ENCODE data around the gene TSKU. TPM values are rescaled to one million over a fixed set of nuclear protein-coding genes. Genes with fewer than 3 reads are reported as not detected.

TSKU gene
- total RNA-seq, 1 donor from 2014 or later, result 144 TPM

DNA sequence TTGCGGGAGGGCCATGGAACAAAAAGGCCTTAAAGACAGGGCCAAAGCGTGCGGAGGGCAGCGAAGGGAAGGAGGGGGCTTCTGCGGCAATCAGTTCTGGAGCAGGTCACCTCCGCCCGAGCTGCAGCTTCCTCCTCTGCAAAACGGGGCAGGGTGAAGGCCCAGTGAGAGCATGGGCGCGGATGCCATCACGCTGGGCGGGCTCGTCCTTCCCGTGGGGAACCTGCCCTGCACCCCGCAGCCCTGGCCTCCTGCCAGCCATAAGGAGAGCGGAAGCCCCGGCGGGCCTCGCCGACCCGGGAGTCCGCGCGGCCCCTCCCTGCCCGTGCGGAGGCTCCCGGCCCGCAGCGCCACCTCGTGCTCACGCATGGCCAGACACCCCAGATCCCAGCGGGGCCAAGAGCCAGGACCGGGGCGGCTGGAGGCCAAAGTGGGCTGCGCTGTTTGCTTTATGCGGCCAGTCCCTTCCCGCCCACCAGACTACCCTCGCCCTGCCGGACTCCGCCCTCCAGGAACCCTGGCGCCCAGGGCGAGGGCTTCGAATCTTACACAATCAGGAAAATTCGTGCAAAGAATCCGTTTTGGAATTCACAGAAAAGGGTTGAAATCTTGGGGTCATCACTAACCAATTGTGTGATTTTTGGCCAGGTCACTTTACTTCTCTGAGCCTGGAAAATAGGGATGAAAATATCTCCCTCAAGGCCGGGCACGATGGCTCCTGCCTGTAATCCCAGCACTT lies 16.1 kb downstream of the TSKU start:
- peak; percentile 20 to 82 for TF ChIP-seq POLR2AphosphoS5 (IDR thresholded peaks at IDR 0.05; ENCODE audit: insufficient read depth in 1 of 2, low read depth in 1 of 2)
- TF ChIP-seq POLR2A (IDR thresholded peaks at IDR 0.05), result peak in 1 of 2 donors; percentile 1
- TF ChIP-seq, protein P1, sequence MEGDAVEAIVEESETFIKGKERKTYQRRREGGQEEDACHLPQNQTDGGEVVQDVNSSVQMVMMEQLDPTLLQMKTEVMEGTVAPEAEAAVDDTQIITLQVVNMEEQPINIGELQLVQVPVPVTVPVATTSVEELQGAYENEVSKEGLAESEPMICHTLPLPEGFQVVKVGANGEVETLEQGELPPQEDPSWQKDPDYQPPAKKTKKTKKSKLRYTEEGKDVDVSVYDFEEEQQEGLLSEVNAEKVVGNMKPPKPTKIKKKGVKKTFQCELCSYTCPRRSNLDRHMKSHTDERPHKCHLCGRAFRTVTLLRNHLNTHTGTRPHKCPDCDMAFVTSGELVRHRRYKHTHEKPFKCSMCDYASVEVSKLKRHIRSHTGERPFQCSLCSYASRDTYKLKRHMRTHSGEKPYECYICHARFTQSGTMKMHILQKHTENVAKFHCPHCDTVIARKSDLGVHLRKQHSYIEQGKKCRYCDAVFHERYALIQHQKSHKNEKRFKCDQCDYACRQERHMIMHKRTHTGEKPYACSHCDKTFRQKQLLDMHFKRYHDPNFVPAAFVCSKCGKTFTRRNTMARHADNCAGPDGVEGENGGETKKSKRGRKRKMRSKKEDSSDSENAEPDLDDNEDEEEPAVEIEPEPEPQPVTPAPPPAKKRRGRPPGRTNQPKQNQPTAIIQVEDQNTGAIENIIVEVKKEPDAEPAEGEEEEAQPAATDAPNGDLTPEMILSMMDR (IDR thresholded peaks at IDR 0.05), result peak; percentile 86 to 98 (median 86)
- Histone ChIP-seq H3K36me3 (peaks cover 0 to 19% of the 10 kb centered on the region in 2 donors), H3K27me3 (no peaks in the 10 kb centered on the region), H3K4me1 (peaks cover 99% of the 10 kb centered on the region), H3K27ac (peak overlapping the region; percentile 84), H3K4me3 (peak overlapping the region; percentile 27 to 38), H3K9me3 (no peaks in the 10 kb centered on the region)
- intact Hi-C loops (cut with DNase I), result loop anchor here (5.0 kb wide), 1 partner anchor 67 kb away; no protein-coding TSS in a partner anchor
- peak; percentile 92 to 96 for DNase-seq (ENCODE audit: extremely low spot score in 2 of 2)

DNA sequence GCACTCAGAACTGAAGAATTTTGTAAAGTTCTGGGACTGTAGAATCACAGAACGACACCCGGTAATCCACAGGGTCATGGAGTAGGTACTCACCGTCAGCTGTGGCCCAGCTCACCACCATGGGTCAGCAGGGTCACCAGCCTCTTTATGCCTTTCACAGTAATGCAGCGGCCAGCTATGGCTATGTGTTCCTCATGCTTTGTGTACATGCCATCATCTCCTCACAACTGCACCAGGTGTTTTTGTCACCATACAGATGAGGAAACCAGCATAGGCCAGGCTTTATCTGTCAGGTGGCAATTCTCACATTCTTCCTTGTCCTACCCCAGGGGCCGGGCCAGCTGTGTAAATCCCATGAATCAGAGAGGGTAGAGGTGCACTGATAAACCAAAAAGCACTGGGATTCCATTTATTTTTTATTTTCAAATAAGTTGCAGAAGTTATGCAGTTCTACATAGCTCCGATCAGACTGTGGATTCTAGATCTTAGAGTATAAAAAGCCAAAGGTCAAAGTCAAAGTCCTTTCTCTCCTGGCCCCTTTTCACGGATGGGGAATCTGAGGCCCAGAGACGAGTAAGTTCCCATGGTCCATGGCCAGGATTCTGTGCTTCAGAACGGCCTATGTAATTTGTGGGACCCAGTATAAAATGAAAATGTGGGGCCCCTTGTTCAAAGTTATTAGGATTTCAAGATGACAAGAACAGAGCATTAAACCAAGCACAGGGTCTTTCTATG lies 17.5 kb downstream of the TSKU start:
- Histone ChIP-seq H3K27ac (peak overlapping the region; percentile 84), H3K9me3 (no peaks in the 10 kb centered on the region), H3K27me3 (no peaks in the 10 kb centered on the region), H3K4me1 (peaks cover 98% of the 10 kb centered on the region), H3K4me3 (no peak overlapping the region), H3K36me3 (peaks cover 0 to 15% of the 10 kb centered on the region in 2 donors)
- TF ChIP-seq POLR2A (IDR thresholded peaks at IDR 0.05) (no peak), POLR2AphosphoS5 (IDR thresholded peaks at IDR 0.05; ENCODE audit: insufficient read depth in 1 of 2, low read depth in 1 of 2) (no peak)
- TF ChIP-seq, protein P1 (IDR thresholded peaks at IDR 0.05), result no peak
- intact Hi-C loops (cut with DNase I), result no loop called here
- peak in 1 of 2 donors; percentile 85 for DNase-seq (ENCODE audit: extremely low spot score in 2 of 2)

DNA sequence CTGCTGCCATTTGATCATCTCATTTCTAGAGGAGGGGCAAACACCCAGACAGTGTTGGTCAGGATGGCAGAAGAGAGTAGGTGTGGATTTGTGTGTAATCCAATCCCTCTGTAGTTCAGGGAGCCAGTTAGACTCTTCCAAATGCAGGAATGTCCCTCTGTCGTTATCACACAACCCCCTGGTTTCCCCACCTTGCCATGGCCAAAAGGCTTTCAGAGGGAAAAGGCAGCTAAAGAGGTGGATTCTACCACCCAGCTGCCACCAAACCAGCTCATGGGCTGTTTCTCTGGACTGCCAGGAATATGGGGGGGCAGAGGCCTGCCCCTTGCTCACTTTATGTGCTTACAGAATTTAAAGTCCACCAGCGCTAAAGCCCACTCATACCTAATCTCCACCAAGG lies 18.1 kb downstream of the TSKU start:
- Histone ChIP-seq H3K27me3 (no peaks in the 10 kb centered on the region), H3K9me3 (no peaks in the 10 kb centered on the region), H3K27ac (peak overlapping the region; percentile 84), H3K4me1 (peaks cover 98% of the 10 kb centered on the region), H3K4me3 (no peak overlapping the region), H3K36me3 (peaks cover 0 to 9% of the 10 kb centered on the region in 2 donors)
- TF ChIP-seq POLR2AphosphoS5 (IDR thresholded peaks at IDR 0.05; ENCODE audit: insufficient read depth in 1 of 2, low read depth in 1 of 2), result no peak
- TF ChIP-seq, protein P1 (IDR thresholded peaks at IDR 0.05), result no peak
- TF ChIP-seq POLR2A (IDR thresholded peaks at IDR 0.05), result no peak
- DNase-seq (ENCODE audit: extremely low spot score in 2 of 2), result peak in 1 of 2 donors; percentile 81
- intact Hi-C loops (cut with DNase I), result no loop called here

DNA sequence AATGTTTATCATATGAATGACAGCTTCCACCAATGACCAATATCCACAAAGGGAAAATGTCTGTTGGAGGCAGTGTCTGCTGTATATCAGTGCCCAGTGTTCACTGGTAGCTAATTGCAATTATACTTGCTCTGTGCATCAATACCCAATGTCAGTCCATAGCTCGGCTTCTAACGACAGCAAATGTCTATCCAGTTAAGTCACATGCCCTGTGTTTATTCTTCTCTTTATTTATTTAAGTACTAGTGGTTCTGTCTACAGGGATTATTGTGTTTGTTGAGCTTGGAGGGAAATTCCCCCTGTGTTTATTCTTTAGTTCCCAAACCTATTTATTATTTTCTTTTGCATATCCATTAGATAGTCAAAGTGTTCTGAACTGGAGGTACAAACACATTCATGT lies 18.6 kb downstream of the TSKU start:
- intact Hi-C loops (cut with DNase I), result no loop called here
- TF ChIP-seq, protein P1 (IDR thresholded peaks at IDR 0.05), result no peak
- TF ChIP-seq POLR2AphosphoS5 (IDR thresholded peaks at IDR 0.05; ENCODE audit: insufficient read depth in 1 of 2, low read depth in 1 of 2) (no peak), POLR2A (IDR thresholded peaks at IDR 0.05) (no peak)
- DNase-seq (ENCODE audit: extremely low spot score in 2 of 2), result no peak
- Histone ChIP-seq H3K36me3 (peaks cover 0 to 4% of the 10 kb centered on the region in 2 donors), H3K27ac (peak overlapping the region; percentile 84), H3K27me3 (no peaks in the 10 kb centered on the region), H3K4me3 (no peak overlapping the region), H3K9me3 (no peaks in the 10 kb centered on the region), H3K4me1 (peaks cover 98% of the 10 kb centered on the region)
